Activated T-helper 2 cell treated with anti-CD3 and anti-CD28 coated beads, Interferon-gamma antibody, Interleukin-2, Interleukin-4, amounts not matched to agents 10 μg/mL and 5 μg/mL and 100 μg/mL, durations not matched to agents 14 hours and 24 hours and 36 hours (primary cell): ENCODE measurements around the gene PTPN1. TPM values are rescaled to one million over a fixed set of nuclear protein-coding genes. Genes with fewer than 3 reads are reported as not detected.

ENCODE experiments used
- DNase-seq: peaks from one replicate; pipeline ENCODE4 v3.0.0; 2021; ENCODE audit warnings: low spot score
- H3K27ac Mint-ChIP-seq: one replicate; pipeline ENCODE4 v1.8.0; 2021; ENCODE audit warnings: mixed read lengths
- H3K27me3 Mint-ChIP-seq: one replicate; pipeline ENCODE4 v1.8.0; 2021; ENCODE audit warnings: low read depth, mixed read lengths
- H3K36me3 Mint-ChIP-seq: one replicate; pipeline ENCODE4 v1.8.0; 2021; ENCODE audit warnings: low read depth, mixed read lengths
- H3K4me1 Mint-ChIP-seq: one replicate; pipeline ENCODE4 v1.8.0; 2021; ENCODE audit warnings: low read depth, mixed read lengths
- H3K4me3 Mint-ChIP-seq: one replicate; pipeline ENCODE4 v1.8.0; 2021; ENCODE audit warnings: low read depth, mild to moderate bottlenecking, moderate library complexity, mixed read lengths
- H3K9me3 Mint-ChIP-seq: one replicate; pipeline ENCODE4 v1.8.0; 2021; ENCODE audit warnings: mixed read lengths
- intact Hi-C: fragments of 100-400 bp; cut with micrococcal nuclease; formaldehyde crosslinking; loops from one replicate; pipeline ENCODE4 v1.15.1; 2023
- total RNA-seq: library from RNA; stranded (reverse); gene quantifications from 2 replicates; pipeline ENCODE4 v1.2.3, GENCODE V29; 2022

The PTPN1 gene
- total RNA-seq, 1 donor from 2014 or later, result 94.6 TPM

- no peaks in the 10 kb centered on the region for H3K9me3 Mint-ChIP-seq
- no peaks in the 10 kb centered on the region for H3K27me3 Mint-ChIP-seq
- peak overlapping the region; percentile 67 for H3K4me3 Mint-ChIP-seq
- H3K4me1 Mint-ChIP-seq, result peaks cover 83% of the 10 kb centered on the region
- H3K27ac Mint-ChIP-seq, result peak overlapping the region; percentile 95
- peak; percentile 23 for DNase-seq
- intact Hi-C loops, result loop anchor here (1.0 to 5.0 kb wide), 4 partner anchors 9 to 407 kb away; partner anchors contain the start of genes PTPN1 and UBE2V1
- H3K36me3 Mint-ChIP-seq, result peaks cover 69% of the 10 kb centered on the region
Observed at GRCh38 chr20:50519036-50519762, 9.0 kb downstream of the PTPN1 start.

- Mint-ChIP-seq H3K4me3 (peak overlapping the region; percentile 67), H3K9me3 (no peaks in the 10 kb centered on the region), H3K36me3 (peaks cover 58% of the 10 kb centered on the region), H3K4me1 (peaks cover 72% of the 10 kb centered on the region), H3K27me3 (no peaks in the 10 kb centered on the region), H3K27ac (peak overlapping the region; percentile 95)
- DNase-seq, result no peak
- intact Hi-C loops, result no loop called here
Observed at GRCh38 chr20:50520222-50520880, 10.2 kb downstream of the PTPN1 start.

GRCh38 chr20:50521221-50522052 is 11.3 kb downstream of the PTPN1 start:
- intact Hi-C loops, result no loop called here
- peaks cover 61% of the 10 kb centered on the region for H3K4me1 Mint-ChIP-seq

GRCh38 chr20:50522053-50522674 is 12.0 kb downstream of the PTPN1 start:
- intact Hi-C loops, result no loop called here
- H3K27ac Mint-ChIP-seq, result peak overlapping the region; percentile 64
- H3K4me3 Mint-ChIP-seq, result no peak overlapping the region
- DNase-seq, result no peak
- H3K36me3 Mint-ChIP-seq, result peaks cover 49% of the 10 kb centered on the region
- peaks cover 56% of the 10 kb centered on the region for H3K4me1 Mint-ChIP-seq
- H3K9me3 Mint-ChIP-seq, result no peaks in the 10 kb centered on the region
- H3K27me3 Mint-ChIP-seq, result no peaks in the 10 kb centered on the region

More at GRCh38 chr20:50521221-50522052, 11.3 kb downstream of the PTPN1 start:
- Mint-ChIP-seq H3K27me3 (no peaks in the 10 kb centered on the region), H3K4me3 (no peak overlapping the region), H3K36me3 (peaks cover 49% of the 10 kb centered on the region), H3K27ac (peak overlapping the region; percentile 64), H3K9me3 (no peaks in the 10 kb centered on the region)
- no peak for DNase-seq

GRCh38 chr20:50523552-50524167 is 13.5 kb downstream of the PTPN1 start:
- intact Hi-C loops, result no loop called here
- Mint-ChIP-seq H3K36me3 (peaks cover 38% of the 10 kb centered on the region), H3K9me3 (no peaks in the 10 kb centered on the region), H3K27ac (peak overlapping the region; percentile 72), H3K4me3 (peak overlapping the region; percentile 49), H3K4me1 (peaks cover 44% of the 10 kb centered on the region), H3K27me3 (no peaks in the 10 kb centered on the region)
- DNase-seq, result no peak

- Mint-ChIP-seq H3K4me1 (peaks cover 36% of the 10 kb centered on the region), H3K36me3 (peaks cover 35% of the 10 kb centered on the region), H3K27me3 (no peaks in the 10 kb centered on the region), H3K9me3 (no peaks in the 10 kb centered on the region), H3K27ac (no peak overlapping the region), H3K4me3 (no peak overlapping the region)
- no peak for DNase-seq
- intact Hi-C loops, result no loop called here
Observed at GRCh38 chr20:50525681-50526080, 15.5 kb downstream of the PTPN1 start.

- Mint-ChIP-seq H3K36me3 (peaks cover 28% of the 10 kb centered on the region), H3K4me1 (peaks cover 33% of the 10 kb centered on the region), H3K27ac (no peak overlapping the region), H3K9me3 (no peaks in the 10 kb centered on the region), H3K4me3 (no peak overlapping the region), H3K27me3 (no peaks in the 10 kb centered on the region)
- intact Hi-C loops, result no loop called here
- DNase-seq, result no peak
Observed at GRCh38 chr20:50526403-50526989, 16.3 kb downstream of the PTPN1 start.

GRCh38 chr20:50527068-50527605 is 17.0 kb downstream of the PTPN1 start:
- Mint-ChIP-seq H3K4me1 (peaks cover 31% of the 10 kb centered on the region), H3K9me3 (no peaks in the 10 kb centered on the region), H3K27ac (no peak overlapping the region), H3K4me3 (no peak overlapping the region), H3K36me3 (peaks cover 29% of the 10 kb centered on the region), H3K27me3 (no peaks in the 10 kb centered on the region)
- no peak for DNase-seq
- intact Hi-C loops, result no loop called here

GRCh38 chr20:50528129-50528528 is 17.9 kb downstream of the PTPN1 start:
- Mint-ChIP-seq H3K27me3 (no peaks in the 10 kb centered on the region), H3K9me3 (no peaks in the 10 kb centered on the region), H3K27ac (no peak overlapping the region), H3K36me3 (peaks cover 25% of the 10 kb centered on the region), H3K4me3 (no peak overlapping the region), H3K4me1 (peaks cover 35% of the 10 kb centered on the region)
- DNase-seq, result no peak
- intact Hi-C loops, result no loop called here

- H3K4me1 Mint-ChIP-seq, result peaks cover 31% of the 10 kb centered on the region
- peaks cover 23% of the 10 kb centered on the region for H3K36me3 Mint-ChIP-seq
- H3K27ac Mint-ChIP-seq, result peak overlapping the region; percentile 59
- intact Hi-C loops, result no loop called here
- DNase-seq, result no peak
- H3K27me3 Mint-ChIP-seq, result no peaks in the 10 kb centered on the region
- H3K9me3 Mint-ChIP-seq, result no peaks in the 10 kb centered on the region
- H3K4me3 Mint-ChIP-seq, result no peak overlapping the region
Observed at GRCh38 chr20:50528804-50529351, 18.7 kb downstream of the PTPN1 start.

- no peak for DNase-seq
- Mint-ChIP-seq H3K27me3 (no peaks in the 10 kb centered on the region), H3K9me3 (no peaks in the 10 kb centered on the region), H3K4me3 (no peak overlapping the region), H3K27ac (no peak overlapping the region), H3K36me3 (peaks cover 36% of the 10 kb centered on the region), H3K4me1 (peaks cover 42% of the 10 kb centered on the region)
- intact Hi-C loops, result no loop called here
Observed at GRCh38 chr20:50532221-50532620, 22.0 kb downstream of the PTPN1 start.
